ENCODE measurements around the gene FAM200B. TPM values are rescaled to one million over a fixed set of nuclear protein-coding genes. Genes with fewer than 3 reads are reported as not detected.

The FAM200B gene
- total RNA-seq, 1 donor from 2014 or later: 42.1 TPM

DNA sequence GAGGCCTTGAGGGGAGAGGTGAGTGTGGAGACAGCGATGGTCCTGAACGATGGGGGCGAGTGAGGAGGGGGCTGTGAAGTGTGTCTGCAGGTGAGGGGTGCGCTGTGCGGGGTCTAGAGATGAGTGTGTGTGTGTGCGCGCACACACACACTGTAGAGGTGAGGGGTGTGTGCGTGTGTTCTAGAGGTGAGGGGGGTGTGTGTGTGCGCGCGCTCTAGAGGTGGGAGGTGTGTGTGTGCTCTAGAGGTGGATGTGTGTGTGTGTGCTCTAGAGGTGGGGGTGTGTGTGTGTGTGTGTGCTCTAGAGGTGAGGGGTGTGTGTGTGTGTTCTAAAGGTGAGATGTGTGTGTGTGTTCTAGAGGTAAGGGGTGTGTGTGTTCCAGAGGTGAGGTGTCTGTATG, 21.8 kb downstream of the FAM200B start:
- H3K4me3 ChIP-seq (ENCODE audit: low read depth, low read length): peak overlapping the region; percentile 48
- H3K27me3 ChIP-seq (ENCODE audit: control insufficient read depth, insufficient read depth, low read length): no peaks in the 10 kb centered on the region
- DNase-seq (ENCODE audit: low read depth): no peak
- H3K36me3 ChIP-seq (ENCODE audit: control insufficient read depth, insufficient read depth, low read length): no peaks in the 10 kb centered on the region
- TF ChIP-seq, protein P1, sequence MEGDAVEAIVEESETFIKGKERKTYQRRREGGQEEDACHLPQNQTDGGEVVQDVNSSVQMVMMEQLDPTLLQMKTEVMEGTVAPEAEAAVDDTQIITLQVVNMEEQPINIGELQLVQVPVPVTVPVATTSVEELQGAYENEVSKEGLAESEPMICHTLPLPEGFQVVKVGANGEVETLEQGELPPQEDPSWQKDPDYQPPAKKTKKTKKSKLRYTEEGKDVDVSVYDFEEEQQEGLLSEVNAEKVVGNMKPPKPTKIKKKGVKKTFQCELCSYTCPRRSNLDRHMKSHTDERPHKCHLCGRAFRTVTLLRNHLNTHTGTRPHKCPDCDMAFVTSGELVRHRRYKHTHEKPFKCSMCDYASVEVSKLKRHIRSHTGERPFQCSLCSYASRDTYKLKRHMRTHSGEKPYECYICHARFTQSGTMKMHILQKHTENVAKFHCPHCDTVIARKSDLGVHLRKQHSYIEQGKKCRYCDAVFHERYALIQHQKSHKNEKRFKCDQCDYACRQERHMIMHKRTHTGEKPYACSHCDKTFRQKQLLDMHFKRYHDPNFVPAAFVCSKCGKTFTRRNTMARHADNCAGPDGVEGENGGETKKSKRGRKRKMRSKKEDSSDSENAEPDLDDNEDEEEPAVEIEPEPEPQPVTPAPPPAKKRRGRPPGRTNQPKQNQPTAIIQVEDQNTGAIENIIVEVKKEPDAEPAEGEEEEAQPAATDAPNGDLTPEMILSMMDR (IDR thresholded peaks at IDR 0.05; ENCODE audit: insufficient read depth, low read length, poor library complexity, severe bottlenecking): no peak

DNA sequence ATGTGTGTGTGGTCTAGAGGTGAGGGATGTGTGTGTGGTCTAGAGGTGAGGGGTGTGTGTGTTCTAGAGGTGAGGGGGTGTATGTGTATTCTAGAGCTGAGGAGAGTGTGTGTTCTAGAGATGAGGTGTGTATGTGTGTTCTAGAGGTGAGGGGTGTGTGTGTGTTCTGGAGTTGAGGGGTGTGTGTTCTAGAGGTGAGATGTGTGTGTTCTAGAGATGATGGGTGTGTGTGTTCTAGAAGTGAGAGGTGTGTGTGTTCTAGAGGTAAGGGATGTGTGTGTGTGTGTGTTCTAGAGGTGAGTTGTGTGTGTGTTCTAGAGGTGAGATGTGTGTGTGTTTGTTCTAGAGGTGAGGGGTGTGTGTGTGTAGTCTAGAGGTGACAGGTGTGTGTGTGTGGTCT, 22.5 kb downstream of the FAM200B start:
- TF ChIP-seq, protein P1 (IDR thresholded peaks at IDR 0.05; ENCODE audit: insufficient read depth, low read length, poor library complexity, severe bottlenecking): no peak
- H3K4me3 ChIP-seq (ENCODE audit: low read depth, low read length): no peak overlapping the region
- H3K36me3 ChIP-seq (ENCODE audit: control insufficient read depth, insufficient read depth, low read length): no peaks in the 10 kb centered on the region
- DNase-seq (ENCODE audit: low read depth): no peak
- H3K27me3 ChIP-seq (ENCODE audit: control insufficient read depth, insufficient read depth, low read length): no peaks in the 10 kb centered on the region

DNA sequence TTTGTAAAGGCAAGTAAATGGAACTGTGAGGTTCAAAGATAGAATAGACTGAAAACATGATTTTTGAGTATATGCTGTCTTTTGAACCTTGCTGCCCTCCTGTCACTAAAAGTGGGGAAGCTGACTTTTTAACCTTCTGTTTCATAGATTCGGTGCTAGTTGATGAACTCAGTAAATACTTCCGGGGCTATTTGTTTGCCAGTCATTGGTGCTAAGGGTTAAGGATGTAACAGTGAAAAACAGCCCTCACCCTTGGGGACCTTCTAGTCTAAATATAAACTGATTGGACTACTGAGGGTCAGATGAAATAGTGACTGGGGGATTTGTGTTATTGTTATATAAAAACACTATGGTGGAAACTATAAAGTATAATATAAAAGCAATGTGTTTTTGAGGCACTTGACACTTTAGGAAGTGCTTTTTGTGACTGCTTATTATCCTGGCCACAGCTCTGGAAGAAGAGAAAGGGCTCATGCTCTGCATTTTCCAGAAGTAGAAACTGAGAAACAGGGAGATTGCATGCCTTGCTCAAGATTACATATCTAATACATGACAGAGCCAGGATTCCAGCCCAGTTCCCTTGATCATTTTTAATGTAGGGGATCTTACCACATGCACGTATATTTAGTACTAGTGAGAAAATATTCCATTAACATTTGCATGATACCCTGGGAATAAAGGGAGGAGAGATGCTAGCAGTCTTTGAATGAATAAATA, 25.2 kb downstream of the FAM200B start:
- Histone ChIP-seq H3K36me3 (ENCODE audit: control insufficient read depth, insufficient read depth, low read length) (no peaks in the 10 kb centered on the region), H3K27me3 (ENCODE audit: control insufficient read depth, insufficient read depth, low read length) (no peaks in the 10 kb centered on the region), H3K4me3 (ENCODE audit: low read depth, low read length) (no peak overlapping the region)
- TF ChIP-seq, protein P1 (IDR thresholded peaks at IDR 0.05; ENCODE audit: insufficient read depth, low read length, poor library complexity, severe bottlenecking): no peak
- DNase-seq (ENCODE audit: low read depth): no peak

DNA sequence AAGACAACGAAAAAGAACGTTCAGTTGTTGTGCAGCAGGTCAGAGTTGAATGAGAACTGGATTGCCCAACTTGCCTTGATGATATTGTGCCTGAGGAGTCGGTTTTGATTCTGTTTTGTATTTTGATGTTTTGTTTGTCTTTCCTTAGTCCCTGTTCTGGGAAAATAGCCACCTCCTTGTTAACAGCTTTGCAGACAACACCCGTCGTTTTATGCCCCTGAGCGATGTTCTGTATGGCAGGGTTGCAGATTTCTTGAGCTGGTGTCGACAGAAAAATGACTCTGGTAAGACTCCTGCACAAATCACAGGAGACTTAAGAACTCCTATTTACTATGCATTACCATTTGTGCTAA, 25.7 kb downstream of the FAM200B start:
- H3K36me3 ChIP-seq (ENCODE audit: control insufficient read depth, insufficient read depth, low read length): no peaks in the 10 kb centered on the region
- no peaks in the 10 kb centered on the region for H3K27me3 ChIP-seq (ENCODE audit: control insufficient read depth, insufficient read depth, low read length)
- H3K4me3 ChIP-seq (ENCODE audit: low read depth, low read length): no peak overlapping the region
- TF ChIP-seq, protein P1 (IDR thresholded peaks at IDR 0.05; ENCODE audit: insufficient read depth, low read length, poor library complexity, severe bottlenecking): no peak
- no peak for DNase-seq (ENCODE audit: low read depth)

DNA sequence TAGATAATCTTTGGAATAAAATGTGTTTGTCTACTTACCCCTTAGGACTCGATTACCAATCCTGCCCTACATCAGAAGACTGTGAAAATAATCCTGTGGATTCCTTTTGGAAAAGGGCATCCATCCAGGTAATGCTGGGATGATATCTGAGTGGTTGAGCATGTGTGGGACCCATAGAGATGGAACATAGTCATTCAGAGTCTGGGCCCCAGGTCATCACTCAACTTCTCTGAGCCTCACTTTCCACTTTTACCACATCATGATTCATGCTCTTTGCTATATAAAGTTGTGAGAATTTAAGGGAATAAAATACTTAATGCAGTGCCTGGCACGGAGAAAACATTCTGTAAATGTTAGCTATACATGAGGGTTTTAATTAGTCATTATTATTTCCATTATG, 30.1 kb downstream of the FAM200B start:
- TF ChIP-seq, protein P1 (IDR thresholded peaks at IDR 0.05; ENCODE audit: insufficient read depth, low read length, poor library complexity, severe bottlenecking): no peak
- Histone ChIP-seq H3K36me3 (ENCODE audit: control insufficient read depth, insufficient read depth, low read length) (no peaks in the 10 kb centered on the region), H3K27me3 (ENCODE audit: control insufficient read depth, insufficient read depth, low read length) (no peaks in the 10 kb centered on the region), H3K4me3 (ENCODE audit: low read depth, low read length) (no peak overlapping the region)
- DNase-seq (ENCODE audit: low read depth): no peak

DNA sequence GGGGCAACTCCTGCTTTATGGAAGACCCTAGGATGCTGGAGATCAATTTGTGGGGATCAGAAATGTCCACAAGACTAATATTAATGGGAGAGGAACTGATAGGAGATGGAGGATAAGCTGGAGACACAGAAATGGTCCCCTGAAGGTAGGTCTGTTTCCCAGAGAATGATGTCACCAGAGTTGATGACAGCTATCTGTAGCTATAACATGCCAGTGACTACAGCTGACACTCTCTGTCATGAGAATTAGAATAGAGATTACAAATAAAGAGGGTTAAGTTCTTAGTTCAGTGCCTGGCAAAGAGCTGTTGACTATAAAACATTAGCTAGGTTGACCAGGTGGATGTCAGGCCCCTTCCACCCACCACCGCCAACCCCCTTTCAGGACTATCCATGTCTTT, 30.6 kb downstream of the FAM200B start:
- DNase-seq (ENCODE audit: low read depth): no peak
- no peaks in the 10 kb centered on the region for H3K36me3 ChIP-seq (ENCODE audit: control insufficient read depth, insufficient read depth, low read length)
- no peak overlapping the region for H3K4me3 ChIP-seq (ENCODE audit: low read depth, low read length)
- TF ChIP-seq, protein P1 (IDR thresholded peaks at IDR 0.05; ENCODE audit: insufficient read depth, low read length, poor library complexity, severe bottlenecking): no peak
- H3K27me3 ChIP-seq (ENCODE audit: control insufficient read depth, insufficient read depth, low read length): no peaks in the 10 kb centered on the region
